GM23248 (cell line): ENCODE measurements around the gene KCNIP3.

Experiments
- EZH2 ChIP-seq: fragments of 200-600 bp; sonication (generic); IDR thresholded peaks from 2 replicates; pipeline ENCODE4 v1.6.1; 2018; ENCODE audit warnings: antibody characterized with exemption, mild to moderate bottlenecking; ENCODE audit not compliant: insufficient read depth, poor library complexity, severe bottlenecking
- EZH2phosphoT487 ChIP-seq: fragments of 200-600 bp; sonication (generic); IDR thresholded peaks from 2 replicates; pipeline ENCODE4 v1.6.1; 2018; ENCODE audit warnings: antibody characterized with exemption, moderate library complexity, mild to moderate bottlenecking, low read depth; ENCODE audit not compliant: insufficient read depth

- no peak for TF ChIP-seq EZH2
- no peak for TF ChIP-seq EZH2phosphoT487
Measured at GRCh38 chr2:95315801-95316411, 18.8 kb downstream of the KCNIP3 start.
